Fibroblast of mammary gland (primary cell): ENCODE measurements around the gene KCNA5.
A peak's percentile ranks its signal among the peaks of the same experiment; 100 is the strongest.

Source experiments
- DNase-seq: peaks from one replicate; pipeline ENCODE4 v3.0.0-alpha.2; 2010; ENCODE audit warnings: low read depth
- H3K4me3 ChIP-seq: 2 replicates; pipeline ENCODE4 v1.5.1; 2011; ENCODE audit warnings: low read depth, mild to moderate bottlenecking, low read length, moderate library complexity; ENCODE audit not compliant: control insufficient read depth
- TF ChIP-seq, protein P1 (sequence below): conservative IDR thresholded peaks from 2 replicates; pipeline ENCODE4 v1.5.1; 2011; ENCODE audit warnings: low read depth, low read length, inconsistent platforms; ENCODE audit not compliant: control insufficient read depth, insufficient read depth

KCNA5 gene

DNA sequence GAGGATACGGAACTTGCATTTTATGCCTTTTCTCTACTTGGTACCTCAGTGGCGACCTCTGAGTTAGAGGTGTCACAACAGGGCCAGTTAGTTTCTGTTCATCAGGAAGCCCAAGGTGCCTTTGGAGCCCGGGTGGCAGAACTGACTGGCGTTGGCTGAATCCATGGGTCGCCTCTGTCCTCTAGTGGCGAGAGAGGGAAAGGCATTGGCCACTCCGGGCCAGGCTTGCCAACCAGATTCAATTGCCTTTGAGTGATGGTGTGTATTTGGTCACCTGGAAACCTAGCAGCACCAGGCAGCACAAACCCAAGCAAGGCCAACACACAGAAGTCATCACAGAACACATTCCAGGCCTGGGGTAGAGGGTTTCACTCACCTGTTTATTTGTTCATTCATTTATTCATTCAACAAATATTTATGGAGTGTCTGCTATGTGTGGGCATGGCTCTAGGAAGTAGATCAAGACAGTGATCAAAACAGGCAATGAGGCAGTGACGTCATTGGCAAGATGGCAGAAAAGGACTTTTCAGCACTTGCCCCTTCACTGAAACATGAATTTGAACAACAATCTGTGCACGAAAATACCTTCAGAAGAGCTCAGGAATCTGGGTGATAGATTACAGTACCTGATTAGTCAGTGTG lies 40.5 kb upstream of the KCNA5 start:
- DNase-seq = peak; percentile 59
- no peak overlapping the region for H3K4me3 ChIP-seq
- TF ChIP-seq, protein P1, sequence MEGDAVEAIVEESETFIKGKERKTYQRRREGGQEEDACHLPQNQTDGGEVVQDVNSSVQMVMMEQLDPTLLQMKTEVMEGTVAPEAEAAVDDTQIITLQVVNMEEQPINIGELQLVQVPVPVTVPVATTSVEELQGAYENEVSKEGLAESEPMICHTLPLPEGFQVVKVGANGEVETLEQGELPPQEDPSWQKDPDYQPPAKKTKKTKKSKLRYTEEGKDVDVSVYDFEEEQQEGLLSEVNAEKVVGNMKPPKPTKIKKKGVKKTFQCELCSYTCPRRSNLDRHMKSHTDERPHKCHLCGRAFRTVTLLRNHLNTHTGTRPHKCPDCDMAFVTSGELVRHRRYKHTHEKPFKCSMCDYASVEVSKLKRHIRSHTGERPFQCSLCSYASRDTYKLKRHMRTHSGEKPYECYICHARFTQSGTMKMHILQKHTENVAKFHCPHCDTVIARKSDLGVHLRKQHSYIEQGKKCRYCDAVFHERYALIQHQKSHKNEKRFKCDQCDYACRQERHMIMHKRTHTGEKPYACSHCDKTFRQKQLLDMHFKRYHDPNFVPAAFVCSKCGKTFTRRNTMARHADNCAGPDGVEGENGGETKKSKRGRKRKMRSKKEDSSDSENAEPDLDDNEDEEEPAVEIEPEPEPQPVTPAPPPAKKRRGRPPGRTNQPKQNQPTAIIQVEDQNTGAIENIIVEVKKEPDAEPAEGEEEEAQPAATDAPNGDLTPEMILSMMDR = peak; percentile 100

DNA sequence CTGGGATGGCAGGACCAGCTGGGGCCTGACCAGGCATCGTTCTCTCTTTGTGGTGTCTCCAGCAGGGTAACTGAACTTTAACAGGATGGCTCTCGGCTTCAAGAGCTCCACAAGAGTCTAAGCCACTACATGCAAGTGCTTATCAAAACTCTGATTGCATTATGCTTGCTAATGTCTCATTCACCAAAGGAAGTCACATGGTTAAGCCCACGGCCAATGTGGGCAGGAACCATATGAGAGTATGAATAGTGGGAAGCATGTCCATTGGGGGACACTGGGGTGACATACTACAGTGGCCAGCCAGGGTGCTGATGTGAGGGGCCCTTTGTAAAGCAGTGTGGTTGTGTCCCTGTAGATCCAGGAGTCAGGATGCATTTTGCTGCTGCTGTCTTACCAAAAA lies 35.0 kb upstream of the KCNA5 start:
- TF ChIP-seq, protein P1 = no peak
- no peak for DNase-seq
- no peak overlapping the region for H3K4me3 ChIP-seq

DNA sequence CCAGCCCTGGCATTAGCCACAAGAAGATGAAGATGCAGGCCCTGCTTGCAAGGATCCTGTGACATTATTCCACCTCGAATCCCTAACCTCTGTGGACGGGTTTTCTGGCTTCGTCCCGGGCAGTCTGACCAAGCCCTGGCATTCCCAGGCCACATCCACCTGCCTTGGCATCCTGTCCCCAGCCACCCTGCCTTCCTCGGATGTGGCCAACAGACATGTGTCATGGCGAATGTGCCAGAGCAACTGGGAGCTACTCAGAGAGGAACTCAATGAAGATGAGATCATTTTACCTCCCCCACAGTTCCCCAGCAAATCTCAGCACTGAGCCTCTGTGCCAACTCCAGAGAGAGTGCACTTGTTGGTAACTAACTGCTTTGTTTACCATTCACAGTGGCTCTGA lies 33.5 kb upstream of the KCNA5 start:
- DNase-seq = no peak
- TF ChIP-seq, protein P1 = no peak
- H3K4me3 ChIP-seq = no peak overlapping the region

DNA sequence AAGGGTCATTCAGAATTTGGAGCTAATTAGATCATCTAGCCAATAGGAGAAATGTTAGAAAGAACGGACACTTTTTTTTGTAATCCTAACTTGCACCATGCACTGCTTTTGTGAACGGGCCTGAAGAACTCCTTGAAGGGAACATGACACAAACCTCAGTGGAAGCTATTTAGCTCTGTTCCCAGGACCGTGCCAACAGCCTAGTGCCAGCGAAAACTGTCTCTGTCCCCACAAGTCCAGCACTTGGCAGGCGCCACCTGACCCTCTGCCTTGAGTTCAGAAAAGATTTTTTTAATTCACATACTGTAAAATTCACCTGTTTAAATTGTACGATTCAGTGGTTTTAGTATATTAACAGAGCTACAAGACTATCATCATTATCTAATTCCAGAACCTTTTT lies 31.3 kb upstream of the KCNA5 start:
- TF ChIP-seq, protein P1 = no peak
- no peak for DNase-seq
- H3K4me3 ChIP-seq = no peak overlapping the region

DNA sequence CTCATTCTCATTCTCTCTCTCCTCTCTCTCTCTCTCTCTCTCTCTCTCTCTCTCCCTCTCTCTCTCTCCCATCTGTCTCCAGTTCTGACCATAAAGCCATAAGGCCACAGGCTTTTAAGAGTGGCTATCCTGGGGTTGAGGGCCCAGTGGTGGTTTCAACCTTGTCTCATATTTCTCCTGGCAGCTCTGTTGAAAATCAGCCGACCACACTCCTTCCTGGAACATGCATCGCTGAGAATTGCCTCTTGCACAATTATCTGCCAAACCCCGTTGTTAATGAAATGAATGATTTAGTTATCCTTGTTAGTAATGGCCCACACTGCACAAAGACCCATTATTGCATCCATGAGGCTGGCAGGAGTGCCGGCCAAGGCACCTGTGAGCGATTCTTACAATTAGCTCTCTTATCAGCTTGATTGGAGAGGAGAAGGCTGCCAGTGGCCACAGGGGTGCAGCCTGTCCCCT lies 30.4 kb upstream of the KCNA5 start:
- TF ChIP-seq, protein P1 = no peak
- peak; percentile 71 for DNase-seq
- H3K4me3 ChIP-seq = no peak overlapping the region

DNA sequence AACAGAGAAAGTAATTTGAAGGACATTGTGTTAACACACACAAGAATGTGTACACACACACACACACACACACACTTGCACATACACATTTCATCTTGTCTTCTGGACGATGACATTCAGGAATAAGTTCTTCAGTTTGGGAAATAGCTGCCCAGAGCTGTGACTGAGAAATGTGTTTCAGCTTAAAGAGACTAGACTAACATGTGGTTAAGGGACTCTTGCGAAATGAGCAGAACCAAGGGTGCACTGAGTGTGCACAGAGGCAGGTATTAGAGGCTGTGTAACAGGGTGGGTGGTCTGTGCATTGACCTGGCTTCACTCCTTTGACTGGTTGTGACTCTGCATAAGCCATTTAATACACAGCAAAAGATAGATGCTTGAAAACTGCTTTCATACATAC lies 29.4 kb upstream of the KCNA5 start:
- TF ChIP-seq, protein P1 = no peak
- no peak overlapping the region for H3K4me3 ChIP-seq
- peak; percentile 29 for DNase-seq
